Activated CD8-positive, alpha-beta memory T cell treated with anti-CD3 and anti-CD28 coated beads for 4 hours (primary cell): ENCODE measurements around the gene PANK2.
"Not testable (repeated sequence)": the region's sequence is repeated elsewhere in the genome, so short reads cannot be mapped to it uniquely, and the experiment has no call there.

Experiments
- DNase-seq, 2 donors: peaks; one replicate each; pipeline ENCODE4 v3.0.0-alpha.2; 2020; ENCODE audit warnings: low read depth in 2 of 2

Gene PANK2

GRCh38 chr20:3901028-3901705 is 12.0 kb downstream of the PANK2 start:
- no peak for DNase-seq

DNA sequence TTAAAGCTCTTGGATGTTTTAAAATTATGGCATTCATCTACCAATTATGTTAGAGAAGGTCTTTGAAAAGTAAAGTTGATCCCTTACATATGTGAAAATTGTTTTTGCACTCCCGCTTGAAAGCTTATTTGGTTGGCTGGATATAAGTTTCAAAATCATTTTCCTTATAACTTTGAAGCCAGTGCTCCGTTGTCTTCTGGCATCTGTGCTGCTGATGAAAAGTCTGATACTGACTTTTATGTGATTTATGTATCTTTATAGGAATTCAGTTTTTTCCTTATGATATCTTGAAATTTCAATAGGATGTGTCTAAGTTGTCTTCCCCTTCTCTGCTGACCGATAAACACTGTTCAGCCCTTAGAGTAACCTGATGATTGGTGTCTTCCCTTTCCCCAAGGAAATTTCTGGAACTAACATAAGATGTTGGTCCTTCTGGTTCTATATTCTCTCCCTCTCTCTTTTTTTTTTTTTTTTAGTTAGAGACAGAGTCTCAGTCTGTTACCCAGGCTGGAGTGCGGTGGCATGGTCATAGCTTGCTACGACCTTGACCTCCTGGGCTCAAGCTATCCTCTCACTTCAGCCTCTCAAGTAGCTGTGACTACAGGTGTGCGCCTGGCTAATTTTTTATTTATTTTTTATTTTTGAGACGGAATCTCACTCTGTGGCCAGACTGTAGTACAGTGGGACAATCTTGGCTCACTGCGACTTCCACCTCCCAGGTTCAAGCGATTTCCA is 12.7 kb downstream of the PANK2 start:
- DNase-seq: no peak

DNA sequence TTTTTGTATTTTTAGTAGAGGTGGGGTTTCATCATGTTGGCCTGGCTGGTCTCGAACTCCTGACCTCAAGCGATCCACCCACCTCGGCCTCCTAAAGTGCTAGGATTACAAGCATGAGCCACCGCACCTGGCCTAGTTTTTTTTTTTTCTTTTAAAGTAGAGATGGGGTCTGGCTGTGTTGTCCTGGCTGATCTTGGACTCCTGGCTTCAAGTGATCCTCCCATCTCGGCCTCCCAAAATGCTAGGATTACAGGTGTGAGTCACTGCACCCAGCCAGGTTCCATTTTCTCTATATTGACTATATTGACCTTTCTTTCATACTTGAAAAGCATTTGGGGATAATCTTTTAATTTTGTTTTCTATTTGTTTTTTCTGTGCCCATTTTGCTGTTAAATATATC is 13.3 kb downstream of the PANK2 start:
- no peak for DNase-seq

DNA sequence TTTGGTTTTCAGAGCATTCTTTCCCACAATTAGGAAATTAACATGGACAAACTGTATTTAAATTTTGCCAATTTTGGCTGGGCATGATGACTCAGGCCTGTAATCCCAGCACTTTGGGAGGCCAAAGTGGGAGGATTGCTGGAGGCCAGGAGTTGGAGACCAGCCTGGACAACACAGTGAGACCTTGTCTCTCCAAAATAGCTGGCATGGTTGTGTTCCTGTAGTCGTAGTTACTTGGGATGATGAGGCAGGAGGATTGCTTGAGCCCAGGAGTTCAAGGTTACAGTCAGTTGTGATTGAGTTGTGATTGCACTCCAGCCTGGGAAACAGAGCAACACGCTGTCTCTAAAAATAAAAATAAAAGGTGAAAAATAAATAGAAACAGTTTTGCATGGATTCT is 15.0 kb downstream of the PANK2 start:
- no peak for DNase-seq

GRCh38 chr20:3904857-3905256 is 15.7 kb downstream of the PANK2 start:
- no peak for DNase-seq

DNA sequence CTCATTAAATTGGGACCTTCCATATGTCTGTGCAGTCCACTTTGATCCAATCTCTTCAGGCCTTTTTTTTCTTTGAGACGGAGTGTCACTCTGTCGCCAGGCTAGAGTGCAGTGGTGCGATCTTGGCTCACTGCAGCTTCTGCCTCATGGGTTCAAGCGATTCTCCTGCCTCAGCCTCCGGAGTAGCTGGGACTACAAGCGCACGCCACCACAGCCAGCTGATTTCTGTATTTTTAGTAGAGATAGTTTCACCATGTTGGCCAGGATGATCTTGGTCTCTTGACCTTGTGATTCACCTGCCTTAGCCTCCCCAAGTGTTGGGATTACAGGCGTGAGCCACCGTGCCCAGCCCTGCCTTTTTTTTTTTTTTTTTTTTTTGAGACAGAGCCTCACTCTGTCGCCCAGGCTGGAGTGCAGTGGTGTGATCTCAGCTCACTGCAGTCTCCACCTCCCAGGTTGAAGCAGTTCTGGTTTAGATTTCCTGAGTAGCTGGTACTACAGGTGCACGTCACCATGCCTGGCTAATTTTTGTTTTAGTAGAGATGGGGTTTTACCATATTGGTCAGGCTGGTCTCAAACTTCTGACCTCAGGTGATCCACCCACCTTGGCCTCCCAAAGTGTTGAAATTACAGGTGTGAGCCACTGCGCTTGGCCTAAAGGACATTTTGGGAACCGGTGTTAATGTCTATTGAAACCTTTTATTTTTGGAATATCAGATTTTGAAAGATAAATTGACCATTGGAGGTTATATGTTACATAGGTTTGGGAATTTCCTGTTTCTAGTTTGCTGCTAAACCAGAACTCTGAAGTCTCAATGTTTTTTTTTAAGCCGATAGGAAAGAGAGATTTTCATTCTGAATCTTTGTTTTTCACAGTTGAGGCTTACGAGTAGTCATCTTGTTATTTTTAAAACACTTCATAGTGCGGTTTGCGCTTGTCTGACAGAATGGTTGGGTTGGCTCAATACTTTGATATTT is 17.8 kb downstream of the PANK2 start:
- not testable (repeated sequence) for DNase-seq

GRCh38 chr20:3908667-3909066 is 19.5 kb downstream of the PANK2 start:
- no peak for DNase-seq

GRCh38 chr20:3909952-3910366 is 20.8 kb downstream of the PANK2 start:
- DNase-seq: no peak

DNA sequence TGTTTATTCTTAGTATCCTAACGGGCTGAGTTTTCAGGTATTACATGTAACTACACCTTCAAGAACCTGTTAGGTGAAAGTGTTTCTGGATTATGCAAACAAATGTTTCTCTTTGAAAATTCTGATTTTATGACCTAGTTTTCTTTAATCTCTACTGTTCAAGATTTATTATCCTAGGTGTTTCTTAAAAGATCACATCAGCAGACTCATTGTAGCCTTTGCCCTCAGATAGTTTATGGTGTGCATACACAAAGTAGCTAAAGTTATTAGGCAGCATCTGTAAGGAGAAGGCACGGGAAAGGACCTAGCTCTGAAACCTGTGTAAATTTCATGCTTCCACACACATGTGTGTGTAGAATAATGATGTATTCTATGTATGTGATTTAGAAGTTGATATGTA is 21.7 kb downstream of the PANK2 start:
- DNase-seq: no peak

- no peak for DNase-seq
Observed at GRCh38 chr20:3911956-3912355, 22.8 kb downstream of the PANK2 start.

DNA sequence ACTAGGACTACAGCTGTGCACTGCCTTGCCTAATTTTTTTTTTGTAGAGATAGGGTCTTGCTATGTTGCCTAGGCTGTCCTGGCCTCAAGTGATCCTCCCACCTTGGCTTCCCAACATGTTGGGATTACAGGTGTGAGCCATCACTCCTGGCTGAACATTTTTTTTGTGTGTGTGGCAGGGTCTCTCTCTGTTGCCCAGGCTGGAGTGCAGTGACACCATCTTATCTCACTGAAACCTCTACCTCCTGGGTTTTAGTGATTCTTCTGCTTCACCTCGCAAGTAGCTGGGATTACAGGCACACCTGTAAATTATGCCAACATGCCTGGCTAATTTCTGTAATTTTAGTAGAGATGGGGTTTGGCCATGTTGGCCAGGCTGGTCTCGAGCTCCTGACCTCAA is 25.3 kb downstream of the PANK2 start:
- DNase-seq: no peak

- no peak for DNase-seq
Observed at GRCh38 chr20:3915691-3916090, 26.5 kb downstream of the PANK2 start.

GRCh38 chr20:3916364-3916763 is 27.2 kb downstream of the PANK2 start:
- no peak for DNase-seq

DNA sequence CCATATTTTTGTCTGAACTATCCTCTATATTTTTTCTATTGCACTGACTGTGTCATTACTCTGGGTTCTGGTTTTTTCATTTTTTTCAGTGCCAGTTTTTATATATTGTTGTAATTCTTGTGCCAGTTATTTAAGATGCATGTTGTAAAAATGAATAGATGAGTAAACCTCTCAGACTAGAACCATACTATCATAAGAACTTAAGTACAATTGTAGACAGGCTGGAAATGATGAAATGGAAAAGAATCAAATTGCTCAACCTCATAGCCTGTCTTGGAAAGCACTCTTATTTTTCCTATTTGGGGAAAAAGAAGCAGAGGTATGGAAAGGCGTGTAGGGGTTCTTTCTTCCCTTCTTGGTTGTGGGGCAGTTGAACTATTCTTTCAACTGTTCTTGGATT is 30.2 kb downstream of the PANK2 start:
- DNase-seq: no peak

DNA sequence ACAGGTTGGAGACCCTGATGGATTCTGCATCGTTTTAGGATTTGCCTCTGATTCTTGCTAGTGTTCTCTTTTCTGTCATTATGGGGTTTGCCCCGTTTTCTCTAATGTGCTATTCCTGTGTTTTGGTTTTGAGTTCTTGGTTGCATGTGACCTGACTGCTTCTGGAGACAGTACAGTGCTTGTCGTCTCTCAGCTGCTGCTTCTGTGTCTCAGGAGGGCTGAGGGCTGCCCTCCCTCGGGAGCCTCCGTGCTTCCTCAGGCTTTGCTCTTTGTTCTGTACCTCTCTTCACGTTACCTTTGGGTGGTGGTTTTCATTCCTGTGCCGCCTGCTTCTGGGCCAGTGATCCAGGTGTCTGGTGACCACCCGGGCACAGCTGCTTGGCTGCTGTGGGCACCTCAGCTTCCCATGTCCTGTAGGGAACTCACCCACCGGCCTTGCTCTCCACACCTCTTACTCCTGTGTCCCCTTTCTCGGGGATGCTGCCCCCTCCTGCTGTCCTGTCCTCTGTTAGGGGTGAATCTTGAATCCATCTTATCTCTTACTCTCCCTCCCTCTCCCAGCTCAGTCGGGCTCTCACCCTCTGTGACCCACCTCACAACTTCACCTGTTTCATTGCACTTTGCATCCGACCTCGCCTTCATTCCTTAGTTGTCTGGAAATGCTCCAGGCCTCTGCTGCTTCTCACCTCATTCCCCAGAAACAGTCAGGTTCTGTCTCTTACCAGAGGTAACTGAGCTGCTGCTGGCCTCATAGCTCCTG is 33.2 kb downstream of the PANK2 start:
- no peak for DNase-seq

GRCh38 chr20:3922983-3923339 is 33.8 kb downstream of the PANK2 start:
- DNase-seq: no peak

DNA sequence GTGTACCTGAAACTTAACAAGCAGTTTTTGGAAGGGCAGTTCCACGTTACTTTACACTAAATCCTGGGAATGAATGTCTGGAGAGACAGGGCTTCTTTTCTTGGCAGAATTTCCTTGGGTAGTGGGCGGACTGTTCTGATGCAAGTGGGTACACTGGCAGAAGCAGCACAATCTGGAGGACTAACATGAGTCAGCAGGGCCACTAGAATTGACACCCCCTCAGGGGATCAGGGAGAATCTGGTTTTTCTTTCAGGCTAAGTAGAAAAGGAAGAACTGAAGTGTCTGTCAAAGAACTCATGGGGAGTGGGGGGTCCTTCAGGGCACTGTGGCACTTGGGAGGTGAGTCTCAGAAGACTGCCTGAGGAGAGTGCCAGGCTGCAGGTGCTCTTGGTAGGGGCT is 34.6 kb downstream of the PANK2 start:
- DNase-seq: no peak

DNA sequence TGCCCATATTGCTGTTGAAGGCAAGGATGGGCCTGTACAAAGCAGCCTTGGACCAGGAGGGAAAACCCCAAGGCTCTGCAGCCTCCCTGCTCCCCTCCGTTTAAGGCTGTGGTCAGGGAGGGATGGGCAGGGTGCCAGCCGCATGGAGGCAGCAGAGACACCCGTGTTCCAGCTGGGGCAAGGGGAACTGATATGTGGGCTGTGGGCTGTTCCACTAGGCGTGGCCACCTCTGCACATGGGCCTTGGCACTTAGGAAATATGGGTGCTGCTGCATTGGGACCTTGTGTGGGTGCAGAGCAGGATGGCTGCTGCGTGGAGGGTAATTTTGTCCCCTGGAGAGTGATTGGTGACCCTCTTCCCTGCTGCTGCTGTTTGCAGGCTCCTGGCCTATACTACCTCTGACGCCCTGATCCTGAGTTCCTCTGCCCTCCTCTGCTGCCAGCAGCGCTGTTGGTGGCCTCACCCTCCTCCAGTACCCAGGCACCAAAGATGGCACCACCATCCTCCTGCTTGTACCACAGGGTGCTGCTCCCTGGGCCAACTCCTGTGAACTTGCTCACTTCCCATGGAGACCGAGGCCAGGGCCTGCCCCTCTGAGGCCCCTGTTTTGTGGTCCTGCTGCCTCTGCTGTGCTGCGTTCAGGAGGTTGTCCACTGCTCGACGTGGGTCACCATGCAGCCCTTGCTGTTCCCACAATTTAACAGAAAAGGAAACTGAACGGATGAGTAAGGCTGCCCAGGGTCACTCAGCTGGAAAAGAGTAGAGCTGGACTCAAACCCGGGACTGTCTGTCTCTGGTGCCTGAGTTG is 35.3 kb downstream of the PANK2 start:
- DNase-seq: no peak

DNA sequence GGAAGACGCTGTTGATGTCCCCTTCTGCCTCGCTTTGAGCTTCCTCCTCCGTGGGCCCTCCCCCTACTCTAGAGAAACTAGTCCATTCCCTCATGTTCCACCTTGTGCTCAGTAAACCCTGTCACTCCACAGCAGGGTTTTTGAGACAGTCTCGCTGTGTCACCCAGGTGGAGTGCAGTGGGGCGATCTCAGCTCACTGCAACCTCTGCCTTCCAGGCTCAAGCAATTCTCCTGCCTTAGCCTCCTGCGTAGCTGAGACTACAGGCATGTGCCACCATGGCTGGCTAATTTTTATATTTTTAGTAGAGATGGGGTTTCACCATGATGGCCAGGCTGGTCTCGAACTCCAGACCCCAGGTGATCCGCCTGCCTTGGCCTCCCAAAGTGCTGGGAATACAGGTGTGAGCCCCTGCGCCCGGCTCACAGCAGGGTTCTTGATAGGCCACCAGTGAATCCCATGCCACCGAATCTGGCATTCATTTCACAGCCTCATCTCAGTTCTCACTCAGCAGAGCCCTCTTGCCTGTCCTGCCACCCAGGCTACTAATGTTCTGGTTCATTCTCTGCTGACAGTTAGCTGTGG is 36.0 kb downstream of the PANK2 start:
- no peak for DNase-seq

DNA sequence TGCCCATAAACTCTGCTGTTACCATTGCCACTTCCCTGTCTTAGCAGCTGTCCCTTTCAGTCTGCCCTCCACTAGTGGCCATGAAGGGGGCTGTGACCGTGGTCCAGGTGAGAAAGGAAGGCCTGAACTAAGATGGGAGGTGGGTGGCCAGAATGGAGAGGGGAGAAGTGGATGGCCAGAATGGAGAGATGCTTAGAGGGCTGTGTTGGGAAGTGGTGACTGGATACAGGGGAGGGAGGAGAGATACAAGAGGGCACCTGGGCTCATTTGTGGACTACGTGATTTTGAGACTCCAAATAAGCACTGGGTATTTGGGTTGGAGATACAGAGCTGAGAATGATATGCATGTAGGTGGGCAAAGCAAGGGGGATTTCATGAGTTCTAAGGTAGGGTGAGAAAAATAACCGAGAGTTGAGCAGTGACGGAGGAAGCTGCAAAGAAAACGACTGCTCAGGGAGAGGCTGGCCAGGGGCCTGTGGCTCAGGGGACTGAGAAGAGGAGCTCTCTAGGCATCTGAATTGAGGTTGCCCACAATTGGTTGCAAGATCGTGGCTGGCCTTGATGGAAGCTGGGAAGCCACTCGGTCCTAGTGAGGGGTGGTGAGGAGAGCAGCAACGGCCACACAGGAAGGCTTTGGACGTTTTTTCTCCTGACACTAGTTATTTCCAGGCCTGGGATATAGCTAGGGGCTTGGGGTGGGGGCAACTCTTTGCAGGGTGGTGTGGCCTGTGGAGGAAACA is 36.9 kb downstream of the PANK2 start:
- no peak for DNase-seq
